HG03378 (cell line): ENCODE measurements around the gene ARHGAP18.

Experiments
- ATAC-seq: cut with Tn5 transposase; IDR thresholded peaks from one replicate; pipeline ENCODE4 v1.9.1; 2021; ENCODE audit warnings: mild to moderate bottlenecking, moderate library complexity; ENCODE audit not compliant: unreplicated experiment

ARHGAP18 gene

GRCh38 chr6:129695373-129696027, 14.5 kb downstream of the ARHGAP18 start:
- ATAC-seq, result peak; percentile 72

- no peak for ATAC-seq
Observed at GRCh38 chr6:129694036-129694435, 15.9 kb downstream of the ARHGAP18 start.

- ATAC-seq, result no peak
Observed at GRCh38 chr6:129692467-129692866, 17.5 kb downstream of the ARHGAP18 start.

GRCh38 chr6:129691709-129692108, 18.3 kb downstream of the ARHGAP18 start:
- no peak for ATAC-seq

- ATAC-seq, result no peak
Observed at GRCh38 chr6:129691043-129691640, 18.8 kb downstream of the ARHGAP18 start.

GRCh38 chr6:129686941-129687627, 22.9 kb downstream of the ARHGAP18 start:
- peak; percentile 63 for ATAC-seq

- no peak for ATAC-seq
Observed at GRCh38 chr6:129685662-129686031, 24.3 kb downstream of the ARHGAP18 start.

GRCh38 chr6:129684903-129685661, 24.9 kb downstream of the ARHGAP18 start:
- no peak for ATAC-seq

- no peak for ATAC-seq
Observed at GRCh38 chr6:129684323-129684884, 25.6 kb downstream of the ARHGAP18 start.

GRCh38 chr6:129683601-129684322, 26.2 kb downstream of the ARHGAP18 start:
- ATAC-seq, result peak; percentile 98

GRCh38 chr6:129681913-129682205, 28.1 kb downstream of the ARHGAP18 start:
- no peak for ATAC-seq

- ATAC-seq, result no peak
Observed at GRCh38 chr6:129680633-129681032, 29.3 kb downstream of the ARHGAP18 start.

- ATAC-seq, result no peak
Observed at GRCh38 chr6:129679758-129680157, 30.2 kb downstream of the ARHGAP18 start.

- no peak for ATAC-seq
Observed at GRCh38 chr6:129679275-129679674, 30.7 kb downstream of the ARHGAP18 start.

GRCh38 chr6:129678463-129678862, 31.5 kb downstream of the ARHGAP18 start:
- no peak for ATAC-seq

GRCh38 chr6:129677620-129678325, 32.2 kb downstream of the ARHGAP18 start:
- ATAC-seq, result no peak

GRCh38 chr6:129675669-129676472, 34.1 kb downstream of the ARHGAP18 start:
- no peak for ATAC-seq

- no peak for ATAC-seq
Observed at GRCh38 chr6:129673748-129674147, 36.2 kb downstream of the ARHGAP18 start.
